GM18861 (cell line): ENCODE data around the gene TMEM178B.
"Not testable (repeated sequence)": the region's sequence is repeated elsewhere in the genome, so short reads cannot be mapped to it uniquely, and the experiment has no call there.

Source experiments
- ATAC-seq: cut with Tn5 transposase; IDR thresholded peaks from one replicate; pipeline ENCODE4 v1.9.1; 2021; ENCODE audit not compliant: unreplicated experiment

TMEM178B gene

GRCh38 chr7:141178486-141179135 lies 104.7 kb downstream of the TMEM178B start:
- ATAC-seq, result no peak

- ATAC-seq, result no peak
Observed at GRCh38 chr7:141181812-141182211, 107.9 kb downstream of the TMEM178B start.

DNA sequence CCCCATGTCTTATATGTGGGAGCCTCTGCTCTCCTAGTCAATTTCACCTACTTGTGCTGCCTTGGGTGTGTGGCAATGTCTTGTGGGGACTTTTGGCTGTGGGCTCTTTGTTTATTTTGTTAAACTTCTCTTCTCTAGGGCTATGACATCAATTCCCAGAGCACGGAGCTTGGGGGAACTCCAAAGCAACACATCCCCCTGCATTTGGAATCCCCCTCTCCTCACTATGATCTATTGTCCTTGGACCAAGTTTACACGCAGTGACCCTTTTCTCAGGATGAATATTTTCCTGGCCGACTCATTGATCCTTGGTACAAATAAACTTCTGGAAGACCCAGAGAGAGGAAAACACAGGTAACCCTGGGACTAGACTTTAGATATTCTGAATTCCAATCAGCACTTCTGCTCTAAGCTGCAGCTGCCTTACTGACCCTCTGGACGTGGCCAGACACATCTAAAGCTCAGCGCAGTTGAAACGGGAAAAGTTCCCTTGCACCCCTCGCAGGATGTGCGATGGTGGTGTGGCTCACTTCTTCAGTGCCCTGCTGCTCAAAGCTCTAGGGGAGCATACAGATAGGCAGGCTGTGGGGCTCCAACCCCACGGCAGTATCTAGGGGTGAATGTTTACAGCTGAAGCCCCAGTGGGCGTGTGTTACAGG lies 110.8 kb downstream of the TMEM178B start:
- no peak for ATAC-seq

DNA sequence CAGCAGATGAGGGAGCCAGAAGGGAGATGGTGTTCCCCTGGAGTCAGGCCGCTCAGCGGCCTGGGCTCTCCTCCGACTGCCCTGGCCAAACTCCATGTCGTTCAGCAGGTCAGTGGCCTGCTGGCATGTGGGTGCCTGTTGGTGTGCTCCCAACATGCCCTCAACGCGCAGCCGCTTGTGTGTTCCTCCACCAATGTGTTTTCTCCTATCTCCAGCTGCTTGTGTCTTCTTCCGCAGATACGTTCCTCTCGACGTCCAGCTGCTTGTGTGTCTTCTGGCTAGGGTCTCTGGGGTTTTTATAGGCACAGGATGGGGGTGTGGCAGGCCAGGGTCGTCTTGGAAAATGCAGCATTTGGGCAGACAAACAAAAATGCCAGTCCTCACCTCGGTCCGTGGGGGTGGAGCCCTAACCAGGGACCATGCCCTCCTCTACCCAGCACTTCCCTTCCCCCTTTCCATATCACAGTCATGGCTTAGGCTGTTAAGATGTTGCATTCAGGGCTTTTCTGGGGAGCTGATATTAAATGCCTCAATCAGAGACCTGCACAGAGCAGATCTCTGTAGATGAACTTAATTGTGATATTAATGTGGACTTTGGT lies 111.6 kb downstream of the TMEM178B start:
- no peak for ATAC-seq

DNA sequence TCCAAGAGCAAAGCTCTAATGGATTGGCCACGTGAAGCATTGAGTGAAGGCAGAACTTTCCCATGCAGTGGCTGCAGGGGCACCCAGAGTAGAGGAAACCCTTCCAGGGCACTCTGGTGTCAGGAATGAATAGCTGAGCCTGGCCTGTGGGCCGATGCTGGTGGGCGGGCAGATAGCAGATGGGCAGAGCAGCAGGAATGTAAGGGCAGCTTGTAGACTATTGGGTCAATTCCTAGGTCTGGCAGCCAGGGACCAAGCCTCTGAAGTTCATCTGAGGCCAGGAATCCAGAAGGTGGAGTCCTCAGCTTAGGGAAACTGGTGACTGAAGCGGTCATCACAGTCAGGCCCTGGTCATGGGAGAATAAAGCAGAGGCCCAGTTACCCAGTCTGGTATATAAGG lies 115.4 kb downstream of the TMEM178B start:
- no peak for ATAC-seq

DNA sequence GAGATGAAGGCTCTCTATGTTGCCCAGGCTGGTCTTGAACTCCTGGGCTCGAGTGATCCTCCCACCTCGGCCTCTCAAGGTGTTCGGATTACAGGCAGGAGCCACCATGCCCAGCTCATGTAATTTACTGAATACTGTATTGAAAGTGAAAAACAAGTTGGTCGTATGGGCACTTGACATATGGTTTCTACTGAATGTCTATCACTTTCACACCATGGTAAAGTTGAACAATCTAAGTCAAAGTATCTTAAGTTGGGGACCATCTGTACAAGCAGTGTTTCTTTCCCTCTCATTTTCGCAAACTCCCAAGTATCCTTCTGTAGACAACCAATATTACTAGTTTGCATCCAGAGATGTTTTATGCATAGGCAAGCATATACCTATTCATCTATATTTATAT lies 116.6 kb downstream of the TMEM178B start:
- no peak for ATAC-seq

- no peak for ATAC-seq
Observed at GRCh38 chr7:141191277-141191676, 117.4 kb downstream of the TMEM178B start.

DNA sequence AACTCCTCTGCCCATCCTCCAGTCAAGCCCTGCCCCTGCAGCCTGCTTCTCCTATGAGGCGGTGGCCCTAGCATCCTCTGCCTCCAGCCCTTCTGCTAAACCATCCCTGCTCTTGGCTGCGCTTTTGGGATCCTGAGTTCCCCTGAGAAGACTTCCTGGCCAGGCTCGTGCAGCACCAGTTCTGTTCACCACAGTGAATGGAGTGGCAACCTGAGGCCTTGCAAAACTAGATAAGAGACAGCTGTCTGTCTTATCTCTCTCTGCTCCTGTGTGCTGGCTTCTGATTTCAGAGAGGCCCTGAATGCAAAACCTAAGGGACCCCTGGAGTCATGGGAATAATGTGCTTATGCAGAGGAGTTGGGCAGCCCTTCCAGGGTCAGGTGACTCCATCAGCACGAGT lies 119.2 kb downstream of the TMEM178B start:
- ATAC-seq, result no peak

GRCh38 chr7:141195722-141196121 lies 121.9 kb downstream of the TMEM178B start:
- not testable (repeated sequence) for ATAC-seq

DNA sequence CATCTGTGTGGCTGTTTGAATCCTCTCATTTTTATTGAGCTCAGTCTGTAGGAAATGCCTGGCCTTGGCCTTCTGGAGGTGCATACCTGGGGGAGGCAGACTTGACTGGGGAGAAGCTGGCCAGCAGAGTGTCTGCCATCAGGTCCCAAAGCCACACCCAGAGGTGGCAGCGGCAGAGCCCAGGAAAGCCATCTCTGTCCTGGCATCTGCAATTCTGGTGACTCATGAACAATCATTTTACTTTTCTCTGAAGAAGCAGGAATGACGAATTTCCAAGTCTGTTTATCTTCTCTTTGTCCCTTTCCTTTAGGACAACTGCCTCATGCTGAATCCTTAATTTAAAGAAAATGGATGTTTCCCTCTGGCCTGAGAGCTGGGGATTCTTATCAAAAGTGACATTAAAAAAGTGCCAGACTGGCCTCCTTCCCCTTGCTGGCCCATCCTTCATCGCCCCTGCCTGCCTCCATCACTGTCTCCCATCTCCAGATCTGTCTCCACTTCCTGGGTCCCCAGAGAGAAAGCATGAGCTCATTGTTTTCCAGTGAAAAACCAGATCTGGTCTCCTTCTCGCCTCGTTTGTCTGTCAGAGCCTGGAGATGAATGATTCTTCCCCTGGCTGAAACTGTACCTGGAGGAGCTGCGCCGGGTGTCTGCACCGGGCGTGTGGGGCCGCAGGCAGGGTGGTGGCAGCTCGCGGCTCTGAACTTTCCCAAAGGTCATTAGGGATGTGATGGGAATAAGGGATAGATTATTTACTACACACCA lies 124.5 kb downstream of the TMEM178B start:
- no peak for ATAC-seq

DNA sequence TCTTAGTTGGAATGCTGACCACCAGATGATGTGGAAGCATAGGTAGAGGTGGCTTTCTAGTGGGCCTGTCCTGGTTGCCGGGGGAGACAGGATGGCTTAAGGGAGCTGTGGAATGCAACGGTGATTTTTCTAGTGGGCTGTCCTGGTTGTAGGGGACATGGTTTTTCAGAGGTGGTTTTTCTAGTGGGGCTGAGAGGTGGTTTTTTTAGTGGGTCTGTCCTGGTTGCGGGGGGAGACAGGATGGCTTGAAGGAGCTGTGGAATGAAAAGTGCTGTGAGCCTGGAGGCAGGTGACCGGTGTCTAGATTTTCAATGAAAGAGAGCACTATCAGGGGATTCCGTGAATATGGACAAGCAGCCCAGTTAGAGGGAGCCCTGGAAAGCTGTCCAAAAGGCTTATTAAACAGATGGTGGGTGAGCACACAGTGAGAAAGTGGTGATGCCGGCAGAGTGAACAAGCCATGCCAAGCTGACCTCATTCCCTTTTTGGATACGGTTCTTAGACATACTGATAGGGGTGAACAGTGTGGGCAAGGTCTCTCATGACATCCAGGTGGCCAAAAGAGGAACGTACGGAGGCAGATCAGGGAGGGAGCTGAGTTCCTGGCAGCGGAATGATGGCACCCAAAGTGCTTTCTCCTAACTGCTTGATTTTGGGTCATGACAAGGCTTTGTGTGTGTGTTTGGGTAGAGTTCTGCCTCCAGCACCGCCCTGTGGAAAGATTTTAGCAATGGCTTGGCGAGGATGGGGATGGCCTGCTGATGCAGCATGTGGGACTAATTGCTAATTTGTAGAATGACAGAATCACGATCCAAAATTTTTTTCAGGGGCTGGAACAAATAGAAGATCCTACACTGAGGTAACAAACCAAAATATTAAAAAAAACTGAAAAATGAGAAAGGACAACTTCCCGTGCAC lies 126.6 kb downstream of the TMEM178B start:
- ATAC-seq, result no peak

GRCh38 chr7:141201145-141201885 lies 127.5 kb downstream of the TMEM178B start:
- no peak for ATAC-seq

- no peak for ATAC-seq
Observed at GRCh38 chr7:141202535-141202934, 128.7 kb downstream of the TMEM178B start.

- ATAC-seq, result no peak
Observed at GRCh38 chr7:141203177-141203576, 129.3 kb downstream of the TMEM178B start.

GRCh38 chr7:141203586-141203985 lies 129.7 kb downstream of the TMEM178B start:
- ATAC-seq, result no peak

DNA sequence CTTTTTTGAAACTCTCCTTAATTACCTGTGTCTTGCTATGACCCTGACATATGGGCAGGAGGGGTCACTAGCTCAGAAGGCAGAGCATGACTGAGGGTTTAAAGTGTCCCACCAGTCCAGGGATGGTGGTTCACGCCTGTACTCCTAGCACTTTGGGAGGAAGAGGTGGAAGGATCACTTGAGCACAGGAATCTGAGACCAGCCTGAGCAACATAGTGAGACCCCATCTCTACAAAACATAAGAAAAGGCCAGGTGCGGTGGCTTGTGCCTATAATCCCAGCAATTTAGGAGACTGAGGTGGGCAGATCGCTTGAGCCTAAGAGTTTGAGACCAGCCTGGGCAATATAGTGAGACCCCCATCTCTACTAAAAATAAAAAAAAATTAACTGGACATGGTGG lies 133.8 kb downstream of the TMEM178B start:
- no peak for ATAC-seq

DNA sequence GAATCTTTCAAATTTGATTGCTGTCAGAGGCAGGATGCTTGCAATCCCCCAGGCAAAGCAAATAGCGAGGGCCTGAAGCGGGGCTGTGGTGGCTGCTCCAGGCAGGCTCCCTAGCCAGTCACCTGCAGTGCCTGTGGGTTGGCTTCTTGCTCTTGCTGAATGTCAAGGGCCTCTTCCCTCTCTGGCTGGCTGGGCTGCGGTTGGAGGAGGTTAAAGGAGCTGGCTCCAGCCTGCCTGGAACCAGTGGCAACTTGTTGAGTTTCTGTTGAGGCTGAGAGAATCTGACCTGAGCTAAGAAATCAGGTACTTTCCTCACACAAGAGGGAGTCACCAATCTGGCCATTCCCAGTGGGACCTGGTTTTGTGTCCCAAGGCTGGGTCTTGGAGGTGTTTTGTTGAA lies 134.7 kb downstream of the TMEM178B start:
- no peak for ATAC-seq

DNA sequence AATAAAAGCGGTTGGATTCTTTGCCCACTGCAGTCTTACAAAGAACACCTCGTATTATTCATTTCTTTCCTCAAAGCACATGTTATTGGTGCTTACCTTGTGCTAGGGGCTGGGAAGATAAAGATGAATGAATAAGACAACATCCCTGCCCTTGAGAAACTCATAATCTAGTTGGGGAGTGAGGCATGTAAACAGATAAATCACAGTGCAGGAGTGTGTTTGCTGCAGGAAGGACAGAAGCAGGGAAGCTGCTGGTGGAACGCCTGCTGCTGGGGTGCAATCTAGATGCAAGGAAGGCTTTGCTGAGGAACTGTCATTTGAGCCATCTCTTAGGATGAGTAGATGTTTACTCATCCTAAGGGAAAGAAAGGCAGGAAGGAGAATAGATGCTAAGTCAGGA lies 135.6 kb downstream of the TMEM178B start:
- ATAC-seq, result no peak

DNA sequence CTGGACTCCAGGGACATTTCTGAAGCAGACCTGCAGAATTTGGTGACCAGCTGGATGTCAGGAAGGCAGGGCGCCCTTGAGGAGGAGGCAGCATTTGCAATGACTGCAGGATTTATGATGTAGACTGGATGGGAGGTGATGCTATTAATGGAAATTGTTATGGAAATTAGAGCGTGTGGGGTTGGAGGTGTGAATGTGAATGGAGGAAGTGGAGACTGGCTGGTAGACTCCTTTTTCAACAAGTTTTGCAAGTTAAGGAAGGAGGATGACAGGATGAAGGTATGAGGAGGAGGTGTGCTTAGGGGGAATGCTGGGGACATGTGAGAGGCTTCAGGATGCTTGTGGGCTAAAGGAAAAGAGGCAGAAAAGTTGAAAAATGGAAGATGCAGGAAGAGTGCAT lies 137.0 kb downstream of the TMEM178B start:
- ATAC-seq, result no peak

GRCh38 chr7:141213226-141213625 lies 139.4 kb downstream of the TMEM178B start:
- ATAC-seq, result no peak
